Mesenchymal stem cell (in vitro differentiated cells and primary cell): ENCODE results near the gene ADPRS.
A peak's percentile ranks its signal among the peaks of the same experiment; 100 is the strongest.

Source experiments
- DNase-seq: peaks from one replicate; pipeline ENCODE4 v3.0.0-alpha.2; 2013
- H2AFZ ChIP-seq: one replicate; pipeline ENCODE4 v1.6.1; 2013; ENCODE audit warnings: low read depth, mild to moderate bottlenecking, control low read depth, inconsistent platforms, low read length, moderate library complexity
- H2AK5ac ChIP-seq: 2 replicates; pipeline ENCODE4 v1.6.1; 2013; ENCODE audit warnings: low read length, moderate library complexity, mild to moderate bottlenecking, inconsistent platforms; ENCODE audit not compliant: severe bottlenecking
- H2BK120ac ChIP-seq: one replicate; pipeline ENCODE4 v1.6.1; 2013; ENCODE audit warnings: low read depth, mild to moderate bottlenecking, inconsistent platforms, low read length, moderate library complexity
- H2BK12ac ChIP-seq, 2 experiments: one replicate each; pipeline ENCODE4 v1.6.1; 2013; ENCODE audit warnings: inconsistent platforms in 2 of 2, low read length in 2 of 2, mild to moderate bottlenecking in 2 of 2, moderate library complexity in 2 of 2, control low read depth in 1 of 2
- H2BK15ac ChIP-seq: one replicate; pipeline ENCODE4 v1.6.1; 2013; ENCODE audit warnings: mild to moderate bottlenecking, low read depth, inconsistent platforms; ENCODE audit not compliant: poor library complexity, severe bottlenecking
- H2BK5ac ChIP-seq: 2 replicates; pipeline ENCODE4 v1.6.1; 2013; ENCODE audit warnings: low read depth, mild to moderate bottlenecking, low read length, control low read depth, inconsistent platforms; ENCODE audit not compliant: poor library complexity, severe bottlenecking
- H3K14ac ChIP-seq, 2 experiments: one replicate each; pipeline ENCODE4 v1.6.1; 2013; ENCODE audit warnings: inconsistent platforms in 2 of 2, low read length in 2 of 2, control low read depth in 1 of 2, mild to moderate bottlenecking in 1 of 2, moderate library complexity in 1 of 2
- H3K18ac ChIP-seq, 2 experiments: one replicate each; pipeline ENCODE4 v1.6.1; 2013; ENCODE audit warnings: inconsistent platforms in 2 of 2, low read length in 2 of 2, control low read depth in 1 of 2, low read depth in 1 of 2, mild to moderate bottlenecking in 1 of 2
- H3K23ac ChIP-seq, 2 experiments: one replicate each; pipeline ENCODE4 v1.6.1; 2013; ENCODE audit warnings: inconsistent platforms in 2 of 2, low read length in 2 of 2, mild to moderate bottlenecking in 2 of 2, moderate library complexity in 2 of 2, control low read depth in 1 of 2
- H3K27ac ChIP-seq: 2 replicates; pipeline ENCODE4 v1.5.1; 2013; ENCODE audit warnings: mild to moderate bottlenecking, moderate library complexity, low read length, control low read depth, inconsistent platforms; ENCODE audit not compliant: poor library complexity, severe bottlenecking
- H3K27me3 ChIP-seq, 2 experiments: 2 replicates each; pipeline versions ENCODE4 v1.6.1 to v1.7.0; 2013; ENCODE audit warnings: low read length in 2 of 2, mild to moderate bottlenecking in 2 of 2, moderate library complexity in 2 of 2, control low read depth in 1 of 2, inconsistent platforms in 1 of 2; ENCODE audit not compliant: control insufficient read depth in 1 of 2, insufficient read depth in 1 of 2
- H3K36me3 ChIP-seq, 2 experiments: 2 replicates each; pipeline versions ENCODE4 v1.6.1 to v1.7.0; 2013; ENCODE audit warnings: low read length in 2 of 2, control low read depth in 1 of 2, inconsistent platforms in 1 of 2, low read depth in 1 of 2, mild to moderate bottlenecking in 1 of 2; ENCODE audit not compliant: insufficient read depth in 2 of 2, control insufficient read depth in 1 of 2
- H3K4ac ChIP-seq, 2 experiments: one replicate each; pipeline ENCODE4 v1.6.1; 2013; ENCODE audit warnings: inconsistent platforms in 2 of 2, low read length in 2 of 2, mild to moderate bottlenecking in 2 of 2, moderate library complexity in 2 of 2, control low read depth in 1 of 2, low read depth in 1 of 2
- H3K4me1 ChIP-seq: 2 replicates; pipeline ENCODE4 v1.6.1; 2013; ENCODE audit warnings: low read depth, low read length, control low read depth; ENCODE audit not compliant: control insufficient read depth, insufficient read depth
- H3K4me2 ChIP-seq: 2 replicates; pipeline ENCODE4 v1.6.1; 2013; ENCODE audit warnings: low read length, mild to moderate bottlenecking, inconsistent platforms; ENCODE audit not compliant: poor library complexity, severe bottlenecking
- H3K4me3 ChIP-seq, 2 experiments: 2 replicates each; pipeline versions ENCODE4 v1.5.1 to v1.7.0; 2013; ENCODE audit warnings: low read length in 2 of 2, mild to moderate bottlenecking in 2 of 2, control low read depth in 1 of 2, low read depth in 1 of 2; ENCODE audit not compliant: insufficient read depth in 1 of 2
- H3K79me1 ChIP-seq: replicated peaks from 2 replicates; pipeline ENCODE4 v1.6.1; 2013; ENCODE audit warnings: mild to moderate bottlenecking, control low read depth, low read length, inconsistent platforms; ENCODE audit not compliant: poor library complexity, severe bottlenecking
- H3K9ac ChIP-seq: 2 replicates; pipeline ENCODE4 v1.7.0; 2013; ENCODE audit warnings: mild to moderate bottlenecking, low read length, moderate library complexity
- H3K9me3 ChIP-seq: 2 replicates; pipeline ENCODE4 v1.7.0; 2013; ENCODE audit warnings: mild to moderate bottlenecking, low read length; ENCODE audit not compliant: control insufficient read depth
- H4K8ac ChIP-seq: one replicate; pipeline ENCODE4 v1.6.1; 2013; ENCODE audit warnings: inconsistent platforms, mild to moderate bottlenecking, low read length, moderate library complexity
- H4K91ac ChIP-seq: one replicate; pipeline ENCODE4 v1.6.1; 2013; ENCODE audit warnings: mild to moderate bottlenecking, low read length, inconsistent platforms
- WGBS: methylation state at CpG from one replicate; pipeline ENCODE4 v1.1.7; 2013; ENCODE audit warnings: mixed read lengths; 5-methylcytosine and 5-hydroxymethylcytosine counted together

ADPRS gene

GRCh38 chr1:36134031-36134430, 45.3 kb downstream of the ADPRS start:
- H3K36me3 ChIP-seq: peaks cover 17 to 25% of the 10 kb centered on the region in 2 experiments
- WGBS: 43% methylated on average over 6 of the region's 6 CpGs
- H2BK120ac ChIP-seq: no peak overlapping the region
- no peaks in the 10 kb centered on the region for H3K27me3 ChIP-seq
- no peak overlapping the region for H3K4me2 ChIP-seq
- H4K8ac ChIP-seq: no peak overlapping the region
- no peaks in the 10 kb centered on the region for H3K9me3 ChIP-seq
- no peak overlapping the region for H3K18ac ChIP-seq
- H4K91ac ChIP-seq: no peak overlapping the region
- H3K4me1 ChIP-seq: peaks cover 15% of the 10 kb centered on the region
- H3K79me1 ChIP-seq: peaks cover 14% of the 10 kb centered on the region
- H3K4ac ChIP-seq: no peak overlapping the region
- no peak overlapping the region for H2BK5ac ChIP-seq
- H2AK5ac ChIP-seq: peak overlapping the region; percentile 45
- no peak overlapping the region for H2BK15ac ChIP-seq
- H2AFZ ChIP-seq: no peak overlapping the region
- H2BK12ac ChIP-seq: no peak overlapping the region
- H3K14ac ChIP-seq: no peak overlapping the region
- DNase-seq: no peak
- H3K9ac ChIP-seq: peak overlapping the region; percentile 75
- H3K4me3 ChIP-seq: no peak overlapping the region
- H3K23ac ChIP-seq: no peak overlapping the region
- no peak overlapping the region for H3K27ac ChIP-seq

GRCh38 chr1:36134505-36135329, 46.0 kb downstream of the ADPRS start:
- Histone ChIP-seq H2BK12ac (no peak overlapping the region), H3K4me2 (no peak overlapping the region), H3K27ac (no peak overlapping the region), H4K8ac (no peak overlapping the region), H3K27me3 (no peaks in the 10 kb centered on the region), H2BK15ac (no peak overlapping the region), H2AFZ (no peak overlapping the region), H3K9me3 (no peaks in the 10 kb centered on the region), H3K23ac (no peak overlapping the region), H2AK5ac (peak overlapping the region; percentile 45), H3K36me3 (peaks cover 20 to 32% of the 10 kb centered on the region in 2 experiments), H3K14ac (no peak overlapping the region), H2BK120ac (no peak overlapping the region), H2BK5ac (no peak overlapping the region), H3K4me1 (peaks cover 15% of the 10 kb centered on the region), H4K91ac (no peak overlapping the region), H3K4me3 (no peak overlapping the region), H3K79me1 (peaks cover 19% of the 10 kb centered on the region), H3K4ac (peak overlapping the region in 1 of 2 experiments; percentile 20), H3K9ac (peak overlapping the region; percentile 75), H3K18ac (no peak overlapping the region)
- 64% methylated on average over 7 of the region's 7 CpGs for WGBS
- peak; percentile 61 for DNase-seq

- DNase-seq: no peak
- H3K27me3 ChIP-seq: no peaks in the 10 kb centered on the region
- no peak overlapping the region for H2BK12ac ChIP-seq
- H3K9ac ChIP-seq: peak overlapping the region; percentile 75
- no peak overlapping the region for H2BK5ac ChIP-seq
- H3K4me3 ChIP-seq: peak overlapping the region in 1 of 2 experiments; percentile 17
- peaks cover 20 to 34% of the 10 kb centered on the region in 2 experiments for H3K36me3 ChIP-seq
- H3K23ac ChIP-seq: no peak overlapping the region
- no peak overlapping the region for H3K18ac ChIP-seq
- no peak overlapping the region for H4K91ac ChIP-seq
- no peak overlapping the region for H3K27ac ChIP-seq
- H2BK15ac ChIP-seq: no peak overlapping the region
- no peak overlapping the region for H4K8ac ChIP-seq
- WGBS: 97% methylated on average over 4 of the region's 6 CpGs
- no peaks in the 10 kb centered on the region for H3K9me3 ChIP-seq
- H2AFZ ChIP-seq: no peak overlapping the region
- no peak overlapping the region for H2AK5ac ChIP-seq
- H3K4me2 ChIP-seq: no peak overlapping the region
- peaks cover 15% of the 10 kb centered on the region for H3K4me1 ChIP-seq
- H3K79me1 ChIP-seq: peaks cover 23% of the 10 kb centered on the region
- H3K4ac ChIP-seq: no peak overlapping the region
- H3K14ac ChIP-seq: no peak overlapping the region
- no peak overlapping the region for H2BK120ac ChIP-seq
These were observed 46.6 kb downstream of the ADPRS start for GRCh38 chr1:36135330-36135667.

GRCh38 chr1:36135796-36136195, 47.1 kb downstream of the ADPRS start:
- Histone ChIP-seq H3K4me3 (peak overlapping the region in 1 of 2 experiments; percentile 17), H3K4me1 (peaks cover 13% of the 10 kb centered on the region), H2BK120ac (no peak overlapping the region), H4K8ac (no peak overlapping the region), H3K27ac (no peak overlapping the region), H2BK15ac (no peak overlapping the region), H3K14ac (no peak overlapping the region), H3K4ac (no peak overlapping the region), H3K27me3 (no peaks in the 10 kb centered on the region), H2AK5ac (no peak overlapping the region), H3K4me2 (no peak overlapping the region), H4K91ac (no peak overlapping the region), H3K18ac (no peak overlapping the region), H2BK5ac (no peak overlapping the region), H2AFZ (no peak overlapping the region), H3K79me1 (peaks cover 23% of the 10 kb centered on the region), H3K9ac (peak overlapping the region; percentile 75), H3K23ac (no peak overlapping the region), H3K9me3 (no peaks in the 10 kb centered on the region), H3K36me3 (peaks cover 20 to 34% of the 10 kb centered on the region in 2 experiments), H2BK12ac (no peak overlapping the region)
- no peak for DNase-seq
